Activated B cell treated with CpG ODN at 0.5 μM for 24 hours (primary cell): ENCODE data around the gene PLPPR3. TPM values are rescaled to one million over a fixed set of nuclear protein-coding genes. Genes with fewer than 3 reads are reported as not detected.

Experiments used
- ATAC-seq: fragments of 200-7000 bp; cut with Tn5 transposase; one replicate; pipeline ENCODE4 v1.10.0; 2021; ENCODE audit warnings: low read depth, mild to moderate bottlenecking, moderate library complexity
- CTCF ChIA-PET: fragments of 350-600 bp; sonication (Branson Sonifier 250); formaldehyde crosslinking; loops from one replicate; lab custom pipeline; 2021; ENCODE audit warnings: antibody characterized with exemption; lab: Charles Lee
- POLR2A ChIA-PET: fragments of 350-600 bp; sonication (Branson Sonifier 250); formaldehyde crosslinking; loops from one replicate; lab custom pipeline; 2021; ENCODE audit warnings: antibody characterized with exemption; lab: Charles Lee
- DNase-seq: peaks from one replicate; pipeline ENCODE4 v3.0.0; 2022
- H3K27ac Mint-ChIP-seq: one replicate; pipeline ENCODE4 v1.8.0; 2020; ENCODE audit warnings: mixed read lengths
- H3K27me3 Mint-ChIP-seq: one replicate; pipeline ENCODE4 v1.8.0; 2021; ENCODE audit warnings: mixed read lengths
- H3K36me3 Mint-ChIP-seq: one replicate; pipeline ENCODE4 v1.8.0; 2021; ENCODE audit warnings: low read depth, mixed read lengths
- H3K4me1 Mint-ChIP-seq: one replicate; pipeline ENCODE4 v1.8.0; 2021; ENCODE audit warnings: mixed read lengths
- H3K4me3 Mint-ChIP-seq: one replicate; pipeline ENCODE4 v1.8.0; 2020; ENCODE audit warnings: mild to moderate bottlenecking, mixed read lengths
- H3K9me3 Mint-ChIP-seq: one replicate; pipeline ENCODE4 v1.8.0; 2020; ENCODE audit warnings: mixed read lengths
- CTCF ChIP-seq: fragments of 200-600 bp; IDR thresholded peaks from one replicate; pipeline ENCODE4 v1.8.0; 2022; ENCODE audit warnings: antibody characterized with exemption, mild to moderate bottlenecking
- intact Hi-C: fragments of 100-400 bp; cut with micrococcal nuclease; formaldehyde crosslinking; loops from one replicate; pipeline ENCODE4 v1.15.1; 2024
- total RNA-seq: library from RNA; stranded (reverse); gene quantifications from 2 replicates; pipeline ENCODE4 v1.2.3, GENCODE V29; 2022

The PLPPR3 gene
- total RNA-seq, 1 donor from 2014 or later: not detected

- CTCF ChIA-PET: no interaction called here
- ATAC-seq (no peak), DNase-seq (no peak)
- peaks cover 11% of the 10 kb centered on the region for H3K4me1 Mint-ChIP-seq
- H3K9me3 Mint-ChIP-seq: no peaks in the 10 kb centered on the region
- intact Hi-C loops: no loop called here
- no peak for TF ChIP-seq CTCF
- POLR2A ChIA-PET: no interaction called here
- H3K36me3 Mint-ChIP-seq: no peaks in the 10 kb centered on the region
- H3K27ac Mint-ChIP-seq: no peak overlapping the region
- peaks cover 43% of the 10 kb centered on the region for H3K27me3 Mint-ChIP-seq
- no peak overlapping the region for H3K4me3 Mint-ChIP-seq
These were observed 26.7 kb upstream of the PLPPR3 start for GRCh38 chr19:848386-848921.

- Mint-ChIP-seq H3K27me3 (peaks cover 51% of the 10 kb centered on the region), H3K36me3 (no peaks in the 10 kb centered on the region), H3K9me3 (no peaks in the 10 kb centered on the region), H3K4me1 (peaks cover 11% of the 10 kb centered on the region), H3K27ac (no peak overlapping the region), H3K4me3 (no peak overlapping the region)
- ChIA-PET POLR2A (interaction anchor here (0.7 kb wide), 1 partner anchor 49 kb away, joined by 4 read pairs; no protein-coding TSS in a partner anchor), CTCF (no interaction called here)
- no peak for ATAC-seq
- no peak for TF ChIP-seq CTCF
- DNase-seq: no peak
- intact Hi-C loops: no loop called here
These were observed 24.2 kb upstream of the PLPPR3 start for GRCh38 chr19:845707-846521.

GRCh38 chr19:844546-844971, 22.8 kb upstream of the PLPPR3 start:
- TF ChIP-seq CTCF: no peak
- POLR2A ChIA-PET: interaction anchor here (0.6 kb wide), 1 partner anchor 74 kb away, joined by 4 read pairs; no protein-coding TSS in a partner anchor
- Mint-ChIP-seq H3K27ac (no peak overlapping the region), H3K27me3 (peaks cover 45% of the 10 kb centered on the region), H3K36me3 (no peaks in the 10 kb centered on the region), H3K4me1 (peaks cover 11% of the 10 kb centered on the region), H3K9me3 (no peaks in the 10 kb centered on the region), H3K4me3 (no peak overlapping the region)
- intact Hi-C loops: no loop called here
- CTCF ChIA-PET: no interaction called here
- no peak for ATAC-seq
- no peak for DNase-seq

GRCh38 chr19:843836-844545, 22.2 kb upstream of the PLPPR3 start:
- no peak overlapping the region for H3K27ac Mint-ChIP-seq
- ATAC-seq (no peak), DNase-seq (no peak)
- ChIA-PET POLR2A (no interaction called here), CTCF (no interaction called here)
- H3K4me3 Mint-ChIP-seq: no peak overlapping the region
- intact Hi-C loops: no loop called here
- no peak for TF ChIP-seq CTCF
- peaks cover 11% of the 10 kb centered on the region for H3K4me1 Mint-ChIP-seq
- peaks cover 42% of the 10 kb centered on the region for H3K27me3 Mint-ChIP-seq
- no peaks in the 10 kb centered on the region for H3K9me3 Mint-ChIP-seq
- H3K36me3 Mint-ChIP-seq: no peaks in the 10 kb centered on the region
